Mucosa of gallbladder (tissue), 1 donor: ENCODE data around the gene BMP6. TPM values are rescaled to one million over a fixed set of nuclear protein-coding genes. Genes with fewer than 3 reads are reported as not detected.

Experiments used
- DNase-seq: peaks from one replicate; pipeline ENCODE4 v3.0.0-alpha.2; 2020; ENCODE audit warnings: low spot score
- total RNA-seq: library from RNA; stranded (reverse); gene quantifications from one replicate; pipeline ENCODE4 v1.2.1, GENCODE V29; 2021
- donor health status: DM: no; HTN: no; CAD: no.

Gene BMP6
- total RNA-seq, 1 donor from 2014 or later, result 7.3 TPM

- no peak for DNase-seq
These were observed 21.5 kb downstream of the BMP6 start for GRCh38 chr6:7747433-7747832.

GRCh38 chr6:7747901-7748504 lies 22.1 kb downstream of the BMP6 start:
- DNase-seq, result no peak

GRCh38 chr6:7749478-7749877 lies 23.6 kb downstream of the BMP6 start:
- no peak for DNase-seq

GRCh38 chr6:7750197-7750596 lies 24.3 kb downstream of the BMP6 start:
- DNase-seq, result no peak

GRCh38 chr6:7758456-7758855 lies 32.6 kb downstream of the BMP6 start:
- DNase-seq, result peak; percentile 32

- no peak for DNase-seq
These were observed 33.4 kb downstream of the BMP6 start for GRCh38 chr6:7759320-7759719.

GRCh38 chr6:7761051-7761450 lies 35.2 kb downstream of the BMP6 start:
- no peak for DNase-seq

GRCh38 chr6:7762760-7763159 lies 36.9 kb downstream of the BMP6 start:
- no peak for DNase-seq

- DNase-seq, result no peak
These were observed 38.0 kb downstream of the BMP6 start for GRCh38 chr6:7763881-7764280.

GRCh38 chr6:7765575-7766325 lies 39.9 kb downstream of the BMP6 start:
- no peak for DNase-seq

- DNase-seq, result no peak
These were observed 43.8 kb downstream of the BMP6 start for GRCh38 chr6:7769702-7770101.

- no peak for DNase-seq
These were observed 44.2 kb downstream of the BMP6 start for GRCh38 chr6:7770111-7770510.

- DNase-seq, result no peak
These were observed 44.7 kb downstream of the BMP6 start for GRCh38 chr6:7770601-7771000.

- DNase-seq, result no peak
These were observed 47.4 kb downstream of the BMP6 start for GRCh38 chr6:7773322-7773721.

GRCh38 chr6:7773914-7774313 lies 48.0 kb downstream of the BMP6 start:
- no peak for DNase-seq

- no peak for DNase-seq
These were observed 50.6 kb downstream of the BMP6 start for GRCh38 chr6:7776509-7776908.

- DNase-seq, result no peak
These were observed 51.2 kb downstream of the BMP6 start for GRCh38 chr6:7777074-7777473.

- no peak for DNase-seq
These were observed 55.3 kb downstream of the BMP6 start for GRCh38 chr6:7781240-7781639.

- DNase-seq, result no peak
These were observed 58.3 kb downstream of the BMP6 start for GRCh38 chr6:7784248-7784647.

- no peak for DNase-seq
These were observed 58.8 kb downstream of the BMP6 start for GRCh38 chr6:7784706-7785105.

- DNase-seq, result peak; percentile 16
These were observed 59.5 kb downstream of the BMP6 start for GRCh38 chr6:7785243-7786035.

GRCh38 chr6:7786214-7786661 lies 60.3 kb downstream of the BMP6 start:
- DNase-seq, result no peak

- DNase-seq, result peak; percentile 65
These were observed 61.3 kb downstream of the BMP6 start for GRCh38 chr6:7787137-7787608.
